Measurements from ENCODE around the gene FAM170B.

GRCh38 chr10:49112098-49112497 lies 21.7 kb downstream of the FAM170B start:
- no peak for TF ChIP-seq CTCF (IDR thresholded peaks at IDR 0.05)
- TF ChIP-seq POLR2A (IDR thresholded peaks at IDR 0.05) = no peak
